HG03066 (cell line): Measurements from ENCODE around the gene PPP1R14D.

Experiments used
- ATAC-seq: cut with Tn5 transposase; IDR thresholded peaks from one replicate; pipeline ENCODE4 v1.9.1; 2021; ENCODE audit warnings: low read depth; ENCODE audit not compliant: unreplicated experiment

Gene PPP1R14D

GRCh38 chr15:40787991-40788390 lies 40.5 kb downstream of the PPP1R14D start:
- no peak for ATAC-seq

GRCh38 chr15:40787344-40787841 lies 41.1 kb downstream of the PPP1R14D start:
- ATAC-seq, result no peak

GRCh38 chr15:40785814-40786213 lies 42.7 kb downstream of the PPP1R14D start:
- no peak for ATAC-seq

GRCh38 chr15:40785164-40785563 lies 43.3 kb downstream of the PPP1R14D start:
- ATAC-seq, result no peak

- no peak for ATAC-seq
Measured at GRCh38 chr15:40782609-40783227, 45.8 kb downstream of the PPP1R14D start.

GRCh38 chr15:40776537-40777141 lies 51.9 kb downstream of the PPP1R14D start:
- no peak for ATAC-seq

- no peak for ATAC-seq
Measured at GRCh38 chr15:40775740-40776536, 52.6 kb downstream of the PPP1R14D start.

GRCh38 chr15:40775007-40775406 lies 53.5 kb downstream of the PPP1R14D start:
- no peak for ATAC-seq

GRCh38 chr15:40773902-40774301 lies 54.6 kb downstream of the PPP1R14D start:
- ATAC-seq, result no peak

GRCh38 chr15:40773496-40773895 lies 55.0 kb downstream of the PPP1R14D start:
- ATAC-seq, result no peak

GRCh38 chr15:40772014-40772413 lies 56.5 kb downstream of the PPP1R14D start:
- ATAC-seq, result no peak

- no peak for ATAC-seq
Measured at GRCh38 chr15:40771242-40771641, 57.3 kb downstream of the PPP1R14D start.

- no peak for ATAC-seq
Measured at GRCh38 chr15:40770147-40770721, 58.3 kb downstream of the PPP1R14D start.

GRCh38 chr15:40769274-40770146 lies 59.0 kb downstream of the PPP1R14D start, which contains the start of gene C15orf62:
Gene C15orf62, plus strand, starts transcription at chr15:40769980. Its CDS starts 516 bp downstream, at chr15:40770496.
- ATAC-seq, result peak; percentile 53

- no peak for ATAC-seq
Measured at GRCh38 chr15:40768521-40769273, 59.8 kb downstream of the PPP1R14D start.

- ATAC-seq, result no peak
Measured at GRCh38 chr15:40767838-40768500, 60.5 kb downstream of the PPP1R14D start.

GRCh38 chr15:40766906-40767837 lies 61.3 kb downstream of the PPP1R14D start:
- no peak for ATAC-seq
